GM10266 (cell line): ENCODE data around the gene AK5.
"Not testable (repeated sequence)": the region's sequence is repeated elsewhere in the genome, so short reads cannot be mapped to it uniquely, and the experiment has no call there.

Experiments
- DNase-seq: peaks from one replicate; pipeline ENCODE4 v3.0.0; 2012; ENCODE audit errors: extremely low spot score
- TF ChIP-seq, protein P1 (sequence below): IDR thresholded peaks from 2 replicates; pipeline ENCODE4 v1.5.1; 2012; ENCODE audit warnings: mild to moderate bottlenecking, low read depth; ENCODE audit not compliant: control insufficient read depth, insufficient read depth; ENCODE audit errors: missing control alignments

The AK5 gene

GRCh38 chr1:77308889-77309621 is 27.2 kb downstream of the AK5 start:
- TF ChIP-seq, protein P1, sequence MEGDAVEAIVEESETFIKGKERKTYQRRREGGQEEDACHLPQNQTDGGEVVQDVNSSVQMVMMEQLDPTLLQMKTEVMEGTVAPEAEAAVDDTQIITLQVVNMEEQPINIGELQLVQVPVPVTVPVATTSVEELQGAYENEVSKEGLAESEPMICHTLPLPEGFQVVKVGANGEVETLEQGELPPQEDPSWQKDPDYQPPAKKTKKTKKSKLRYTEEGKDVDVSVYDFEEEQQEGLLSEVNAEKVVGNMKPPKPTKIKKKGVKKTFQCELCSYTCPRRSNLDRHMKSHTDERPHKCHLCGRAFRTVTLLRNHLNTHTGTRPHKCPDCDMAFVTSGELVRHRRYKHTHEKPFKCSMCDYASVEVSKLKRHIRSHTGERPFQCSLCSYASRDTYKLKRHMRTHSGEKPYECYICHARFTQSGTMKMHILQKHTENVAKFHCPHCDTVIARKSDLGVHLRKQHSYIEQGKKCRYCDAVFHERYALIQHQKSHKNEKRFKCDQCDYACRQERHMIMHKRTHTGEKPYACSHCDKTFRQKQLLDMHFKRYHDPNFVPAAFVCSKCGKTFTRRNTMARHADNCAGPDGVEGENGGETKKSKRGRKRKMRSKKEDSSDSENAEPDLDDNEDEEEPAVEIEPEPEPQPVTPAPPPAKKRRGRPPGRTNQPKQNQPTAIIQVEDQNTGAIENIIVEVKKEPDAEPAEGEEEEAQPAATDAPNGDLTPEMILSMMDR: no peak
- DNase-seq: no peak

DNA sequence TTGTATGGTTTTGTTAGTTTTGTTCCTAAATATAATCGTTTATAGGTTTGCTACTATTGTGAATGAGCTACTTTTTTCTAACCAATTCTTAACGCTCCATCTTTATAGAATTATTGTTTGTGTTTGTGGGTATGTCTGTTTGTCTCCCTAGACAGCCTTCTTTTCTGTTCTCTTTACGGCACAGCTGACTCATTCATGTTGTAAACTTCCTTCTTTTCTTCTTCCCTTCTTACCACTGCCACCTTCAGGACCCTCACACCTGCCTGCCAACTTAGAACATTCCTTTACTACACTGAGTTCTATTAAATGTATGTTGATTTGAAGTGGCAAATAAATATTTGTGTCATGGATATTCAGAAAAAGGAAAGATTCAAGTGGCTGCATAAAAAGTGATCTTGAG is 29.1 kb downstream of the AK5 start:
- no peak for DNase-seq
- TF ChIP-seq, protein P1: no peak

GRCh38 chr1:77312364-77312763 is 30.5 kb downstream of the AK5 start:
- DNase-seq: not testable (repeated sequence)

DNA sequence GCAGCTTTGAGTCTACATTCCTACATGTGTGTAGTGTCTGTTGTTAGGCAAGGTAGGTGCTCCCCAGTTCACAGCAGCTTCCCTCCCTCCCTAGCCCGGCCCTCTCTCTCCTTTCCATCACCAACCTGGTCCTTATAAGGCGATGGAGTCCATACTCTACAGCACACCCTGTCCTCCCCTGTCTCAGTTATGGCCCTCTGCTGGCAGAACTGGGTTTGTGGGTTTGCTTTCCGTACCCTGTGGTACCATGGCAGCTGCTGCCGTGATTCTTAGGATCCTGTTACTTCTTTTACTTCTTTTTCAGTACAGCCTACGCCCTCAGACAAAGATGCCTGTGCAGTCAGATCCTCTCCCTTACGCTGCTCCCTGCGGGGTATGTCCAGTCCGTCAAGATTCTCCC is 31.7 kb downstream of the AK5 start:
- TF ChIP-seq, protein P1: peak; percentile 15
- no peak for DNase-seq

DNA sequence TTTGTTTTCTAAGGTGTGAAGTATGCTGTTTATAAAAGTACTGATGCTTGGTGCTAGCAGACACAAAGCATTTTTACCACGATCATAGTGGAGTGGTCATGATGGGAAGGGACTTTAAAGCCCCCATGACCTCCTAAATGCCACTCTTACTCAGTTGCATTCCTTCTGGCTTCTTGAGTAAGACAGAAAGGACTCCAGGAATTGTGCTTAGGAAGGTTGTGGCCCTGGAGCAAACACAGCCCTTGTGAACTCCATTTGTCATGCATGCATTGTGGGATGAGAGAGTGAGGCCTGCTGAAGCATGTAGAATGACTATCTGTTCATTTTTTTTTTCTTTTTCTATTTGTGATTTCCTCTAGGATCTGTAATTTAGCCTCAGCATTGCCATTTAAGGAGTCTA is 34.2 kb downstream of the AK5 start:
- no peak for DNase-seq

DNA sequence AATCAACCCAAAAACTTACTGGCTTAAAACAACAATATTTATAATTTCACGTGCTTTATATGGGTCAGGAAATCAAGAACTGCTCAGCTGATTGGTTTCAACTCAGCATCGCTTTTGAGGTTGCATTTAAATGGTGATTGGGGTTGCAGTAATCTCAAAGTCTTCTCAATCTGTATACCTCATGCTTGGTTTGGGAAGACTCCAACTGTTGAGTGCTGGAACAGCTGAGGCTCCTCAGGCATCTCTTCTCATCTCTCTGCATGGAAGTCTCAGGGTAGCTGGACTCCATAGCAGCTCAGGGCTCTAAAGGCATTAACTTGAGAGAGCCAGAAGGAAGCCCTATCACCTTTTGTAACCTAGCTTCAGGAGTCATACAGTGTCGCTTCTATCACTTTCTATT is 35.1 kb downstream of the AK5 start:
- TF ChIP-seq, protein P1: no peak
- DNase-seq: no peak

More for the DNA sequence above, 34.2 kb downstream of the AK5 start:
- TF ChIP-seq, protein P1: no peak

- DNase-seq: no peak
- TF ChIP-seq, protein P1: no peak
Measured at GRCh38 chr1:77319036-77319705, 37.4 kb downstream of the AK5 start.
